ENCODE measurements around the gene FGGY.

The FGGY gene

GRCh38 chr1:59768792-59769735, 472.2 kb downstream of the FGGY start:
- no peak for DNase-seq (ENCODE audit: low spot score)

DNA sequence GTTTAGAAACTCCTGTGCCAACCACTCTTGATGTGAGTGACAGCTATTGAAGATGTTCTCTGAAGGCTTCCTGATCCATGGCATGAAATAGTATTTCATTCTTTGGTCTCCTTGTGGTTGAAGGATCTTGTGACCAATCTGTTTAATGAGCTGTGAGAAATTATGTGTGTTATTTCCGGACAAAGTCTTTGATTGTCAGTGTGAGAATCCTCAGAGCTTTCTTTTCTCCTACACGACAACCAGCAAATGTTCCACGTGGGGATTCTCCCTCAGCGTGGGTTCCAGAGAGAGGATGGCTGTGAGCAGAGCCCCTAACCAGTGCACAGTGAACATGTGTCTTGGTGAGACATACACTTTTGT, 472.8 kb downstream of the FGGY start:
- DNase-seq (ENCODE audit: low spot score), result no peak

GRCh38 chr1:59771361-59771760, 474.5 kb downstream of the FGGY start:
- DNase-seq (ENCODE audit: low spot score), result no peak

DNA sequence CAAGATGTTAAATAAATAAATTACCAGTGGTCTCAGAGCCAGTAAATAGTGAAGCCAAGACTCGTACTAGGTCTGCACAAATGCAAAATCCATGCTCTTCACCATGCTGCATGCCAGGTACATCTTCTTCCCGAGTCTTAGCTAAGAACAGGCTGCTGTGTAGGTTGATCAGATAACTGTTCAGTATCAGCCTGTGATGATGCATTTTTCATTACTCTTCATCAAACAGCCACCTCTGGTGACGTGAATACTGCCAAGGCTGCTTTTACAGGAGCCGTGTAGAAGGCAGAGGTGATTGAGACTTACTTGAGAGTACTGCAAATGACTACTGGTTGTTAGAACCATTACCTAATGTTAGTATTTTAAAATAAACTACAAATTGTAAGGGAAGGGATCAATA, 478.6 kb downstream of the FGGY start:
- no peak for DNase-seq (ENCODE audit: low spot score)

GRCh38 chr1:59776960-59777852, 480.3 kb downstream of the FGGY start:
- DNase-seq (ENCODE audit: low spot score), result no peak

DNA sequence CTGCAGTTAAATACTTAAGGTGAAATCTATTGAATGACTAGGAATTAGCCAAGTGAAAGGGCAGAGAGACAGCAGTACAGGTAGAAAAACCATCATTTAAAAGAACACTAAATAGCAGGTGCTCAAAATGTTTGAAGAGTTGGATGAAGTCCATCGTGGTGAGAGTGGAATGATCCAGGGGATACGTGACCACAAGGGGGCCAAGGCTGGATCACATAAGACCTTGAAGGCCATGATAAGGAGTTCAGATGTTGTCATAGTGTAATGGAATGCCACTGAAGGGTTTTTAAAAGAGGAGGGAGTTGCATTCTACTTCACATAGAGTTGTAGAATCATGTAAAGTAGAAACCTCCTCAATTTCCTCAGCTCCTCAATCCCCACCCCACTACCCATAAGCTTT, 483.1 kb downstream of the FGGY start:
- DNase-seq (ENCODE audit: low spot score), result no peak

GRCh38 chr1:59788825-59789224, 491.9 kb downstream of the FGGY start:
- no peak for DNase-seq (ENCODE audit: low spot score)

DNA sequence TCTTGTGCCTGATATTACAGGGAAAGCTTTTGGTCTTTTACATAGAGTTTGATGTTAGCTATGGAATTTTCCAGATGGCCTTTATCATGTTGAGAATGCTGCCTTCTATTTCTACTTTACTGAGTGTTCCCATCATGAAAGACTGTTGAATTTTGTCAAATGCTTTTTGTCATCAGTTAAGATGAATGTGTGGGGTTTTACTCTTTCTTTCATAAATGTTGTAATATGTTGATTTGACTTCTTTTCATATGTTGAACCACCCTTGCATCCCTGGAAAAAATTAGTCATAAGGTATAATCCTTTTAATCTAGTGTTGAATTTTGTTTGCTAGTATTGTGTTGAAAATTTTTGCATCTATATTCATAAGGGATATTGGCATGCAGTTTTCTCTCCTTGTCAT, 501.7 kb downstream of the FGGY start:
- DNase-seq (ENCODE audit: low spot score), result no peak

DNA sequence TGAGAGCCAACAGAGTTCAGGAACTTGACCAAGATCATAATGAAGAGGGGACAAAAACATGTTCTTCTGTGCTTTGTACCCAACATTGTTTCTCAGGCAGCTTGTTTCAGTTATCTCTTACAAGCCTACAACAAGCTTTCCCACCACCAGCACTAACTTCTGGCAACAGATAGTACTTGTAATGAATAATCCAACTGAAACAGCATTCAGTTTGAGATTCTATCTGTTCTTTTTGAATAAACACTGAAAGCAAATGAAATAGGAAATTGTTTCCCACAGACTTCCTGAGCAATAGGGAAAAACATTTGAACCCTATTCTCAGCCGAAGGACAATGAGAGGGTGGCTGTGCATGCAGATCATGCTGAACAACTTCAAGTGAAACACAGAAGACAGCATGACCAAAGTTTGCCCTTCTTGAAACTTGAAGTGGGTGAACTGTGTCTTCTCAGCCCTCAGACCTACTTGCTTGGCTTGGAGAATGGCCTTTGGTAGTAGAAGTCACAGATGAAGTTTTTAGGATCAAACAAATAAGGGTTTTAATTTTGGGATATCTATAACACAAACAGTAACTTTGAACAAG, 506.7 kb downstream of the FGGY start:
- no peak for DNase-seq (ENCODE audit: low spot score)

DNA sequence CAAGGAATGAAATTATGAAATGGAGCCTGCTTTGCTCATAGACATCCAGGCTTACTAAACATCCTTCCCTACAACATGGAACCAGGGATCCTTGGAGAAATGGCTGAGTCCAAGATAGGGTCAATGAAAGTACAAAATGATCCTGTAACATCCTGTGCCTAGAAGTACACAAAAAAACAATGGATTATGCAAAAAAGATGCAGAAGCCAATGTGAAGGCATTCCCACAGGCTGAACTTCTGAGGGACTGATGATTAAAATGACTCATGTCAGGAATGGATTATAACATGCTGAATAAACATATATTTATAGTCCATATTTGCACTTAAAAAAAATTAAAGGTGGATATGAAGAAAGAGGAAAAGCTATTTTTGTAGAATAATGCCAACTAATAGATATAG, 507.4 kb downstream of the FGGY start:
- no peak for DNase-seq (ENCODE audit: low spot score)

- no peak for DNase-seq (ENCODE audit: low spot score)
Measured at GRCh38 chr1:59805554-59805953, 508.7 kb downstream of the FGGY start.
